A673 (cell line): ENCODE data around the gene SH3RF2.

ENCODE experiments used
- EZH2 ChIP-seq: fragments of 200-600 bp; sonication (generic); IDR thresholded peaks from 2 replicates; pipeline ENCODE4 v1.6.1; 2017; ENCODE audit warnings: borderline replicate concordance, low read depth, mild to moderate bottlenecking, mixed read lengths, antibody characterized with exemption, low read length; ENCODE audit not compliant: poor library complexity, severe bottlenecking
- TF ChIP-seq, protein P1 (sequence below): fragments of 300-800, 200-600 bp; sonication (generic); conservative IDR thresholded peaks from 2 replicates; pipeline ENCODE4 v1.5.1; 2017; ENCODE audit warnings: low read depth, mild to moderate bottlenecking, antibody characterized with exemption, low read length, moderate library complexity, mixed read lengths

GRCh38 chr5:145913701-145914100 is 22.7 kb upstream of the SH3RF2 start:
- TF ChIP-seq, protein P1, sequence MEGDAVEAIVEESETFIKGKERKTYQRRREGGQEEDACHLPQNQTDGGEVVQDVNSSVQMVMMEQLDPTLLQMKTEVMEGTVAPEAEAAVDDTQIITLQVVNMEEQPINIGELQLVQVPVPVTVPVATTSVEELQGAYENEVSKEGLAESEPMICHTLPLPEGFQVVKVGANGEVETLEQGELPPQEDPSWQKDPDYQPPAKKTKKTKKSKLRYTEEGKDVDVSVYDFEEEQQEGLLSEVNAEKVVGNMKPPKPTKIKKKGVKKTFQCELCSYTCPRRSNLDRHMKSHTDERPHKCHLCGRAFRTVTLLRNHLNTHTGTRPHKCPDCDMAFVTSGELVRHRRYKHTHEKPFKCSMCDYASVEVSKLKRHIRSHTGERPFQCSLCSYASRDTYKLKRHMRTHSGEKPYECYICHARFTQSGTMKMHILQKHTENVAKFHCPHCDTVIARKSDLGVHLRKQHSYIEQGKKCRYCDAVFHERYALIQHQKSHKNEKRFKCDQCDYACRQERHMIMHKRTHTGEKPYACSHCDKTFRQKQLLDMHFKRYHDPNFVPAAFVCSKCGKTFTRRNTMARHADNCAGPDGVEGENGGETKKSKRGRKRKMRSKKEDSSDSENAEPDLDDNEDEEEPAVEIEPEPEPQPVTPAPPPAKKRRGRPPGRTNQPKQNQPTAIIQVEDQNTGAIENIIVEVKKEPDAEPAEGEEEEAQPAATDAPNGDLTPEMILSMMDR, result no peak
- TF ChIP-seq EZH2, result no peak
